Frontal cortex (tissue), 4 donors: ENCODE data around the gene EPHB6. TPM values are rescaled to one million over a fixed set of nuclear protein-coding genes. Genes with fewer than 3 reads are reported as not detected.

Experiments used
- DNase-seq, 2 donors: peaks; one replicate each; pipeline ENCODE4 v3.0.0; 2012; ENCODE audit warnings: low spot score in 2 of 2
- FAIRE-seq: peaks from 2 replicates; lab custom pipeline; 2012; peaks lifted over from hg19 to GRCh38; lab: Jason Lieb, UNC
- total RNA-seq: library from RNA; depleted of rRNA; stranded (reverse); fragments of >200 nt; gene quantifications from one replicate; pipeline ENCODE4 v1.2.3, GENCODE V29; 2014
- donor health status: control.
- donor health status: control.
- donor health status: control.

EPHB6 gene
- total RNA-seq, 1 donor from 2014 or later: 29.3 TPM

- FAIRE-seq (no peak), DNase-seq (no peak)
These were observed 21.5 kb upstream of the EPHB6 start for GRCh38 chr7:142833174-142834048.

DNA sequence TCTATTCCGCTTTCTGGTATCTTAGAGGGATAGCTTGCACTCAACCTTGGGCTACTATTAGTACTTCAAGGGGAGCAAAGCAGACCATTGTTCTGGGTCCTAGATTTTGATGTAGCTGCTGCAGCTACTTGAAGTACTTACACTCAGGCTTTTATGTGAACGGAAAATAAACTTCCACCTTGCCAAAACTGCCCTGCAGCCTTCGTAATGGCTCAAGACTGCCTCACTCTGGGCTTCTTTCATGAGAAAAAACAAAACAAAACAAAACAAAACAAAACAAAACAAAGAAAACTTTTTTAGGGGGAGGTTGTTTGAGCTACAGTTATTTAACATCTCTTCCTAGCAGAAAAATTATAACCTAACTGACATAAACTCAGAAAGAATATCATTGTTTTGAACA is 19.4 kb upstream of the EPHB6 start:
- FAIRE-seq (no peak), DNase-seq (no peak)

- FAIRE-seq (no peak), DNase-seq (no peak)
These were observed 18.4 kb upstream of the EPHB6 start for GRCh38 chr7:142836426-142836825.

DNA sequence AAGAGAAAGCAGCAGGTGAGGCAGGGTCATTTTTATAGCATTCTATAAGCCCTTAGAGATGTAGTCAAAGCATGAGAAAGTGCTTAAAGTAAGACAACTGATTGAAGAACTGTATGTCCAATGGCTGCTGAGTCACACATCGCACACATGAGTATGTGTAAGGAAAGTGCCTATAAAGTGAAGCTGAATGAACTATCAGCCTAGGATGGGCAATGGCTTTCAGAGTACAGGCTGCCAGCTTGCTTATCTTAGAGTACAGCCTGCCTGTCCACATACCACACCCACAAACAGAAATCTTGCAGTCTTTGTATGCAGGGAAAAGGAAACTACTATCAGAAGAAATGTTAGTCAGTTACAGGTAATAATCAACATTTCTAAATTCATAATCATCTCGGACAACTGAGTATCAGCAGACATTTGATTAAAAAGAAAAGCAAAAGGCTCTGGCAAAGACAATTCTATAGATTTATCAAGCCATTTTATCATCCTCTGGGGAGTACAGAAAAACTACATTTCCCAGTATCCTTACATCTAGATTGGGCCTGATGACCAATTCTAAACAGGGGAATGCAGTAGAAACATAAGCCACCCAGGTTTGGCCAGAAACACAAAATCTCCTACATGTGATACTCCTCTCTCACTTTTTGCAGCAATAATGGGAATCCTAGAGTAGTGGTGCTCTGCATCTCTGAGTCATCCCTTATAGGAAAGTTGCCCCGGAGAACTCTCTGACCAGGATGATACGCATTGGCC is 16.2 kb upstream of the EPHB6 start:
- FAIRE-seq (no peak), DNase-seq (no peak)

- FAIRE-seq (no peak), DNase-seq (no peak)
These were observed 12.6 kb upstream of the EPHB6 start for GRCh38 chr7:142842251-142842766.

- no peak for DNase-seq
- no peak for FAIRE-seq
These were observed 7.5 kb upstream of the EPHB6 start for GRCh38 chr7:142847353-142847752.

- FAIRE-seq: no peak
- DNase-seq: no peak
These were observed 3.6 kb upstream of the EPHB6 start for GRCh38 chr7:142851269-142851668.

GRCh38 chr7:142851919-142852318 is 3.0 kb upstream of the EPHB6 start:
- FAIRE-seq (no peak), DNase-seq (no peak)

DNA sequence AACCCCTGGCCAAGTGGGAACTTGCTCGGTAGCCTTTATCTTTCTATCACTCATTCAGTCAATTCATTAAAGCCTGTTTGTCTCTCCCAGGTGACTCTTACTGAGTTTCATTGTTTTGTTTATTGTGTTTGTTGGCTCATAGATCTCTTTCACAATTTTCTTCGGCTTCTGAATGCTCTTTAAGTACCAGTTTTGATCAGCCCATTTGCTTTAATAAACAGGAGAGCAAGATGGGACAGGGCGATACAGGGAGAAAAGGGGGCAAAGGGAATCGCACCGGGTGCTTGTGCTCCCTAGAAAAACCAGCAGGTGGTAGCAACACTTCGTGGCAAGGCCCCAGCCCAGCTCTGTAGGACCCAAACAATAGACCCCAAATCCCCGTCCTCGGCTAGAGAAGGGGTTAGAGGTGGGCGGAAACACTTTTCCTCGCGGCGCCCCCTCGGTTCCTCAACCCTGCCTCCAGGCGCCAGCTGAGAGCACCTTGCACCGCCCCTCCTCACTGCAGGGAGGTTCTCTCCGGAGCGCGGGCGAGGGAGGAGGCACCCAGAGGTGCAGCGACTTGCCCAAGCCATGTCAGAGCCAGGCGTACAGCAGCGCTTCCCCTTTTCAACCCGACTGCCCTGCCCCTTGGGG is 1.0 kb upstream of the EPHB6 start:
- DNase-seq: peak; percentile 67 to 72
- FAIRE-seq: no peak

DNA sequence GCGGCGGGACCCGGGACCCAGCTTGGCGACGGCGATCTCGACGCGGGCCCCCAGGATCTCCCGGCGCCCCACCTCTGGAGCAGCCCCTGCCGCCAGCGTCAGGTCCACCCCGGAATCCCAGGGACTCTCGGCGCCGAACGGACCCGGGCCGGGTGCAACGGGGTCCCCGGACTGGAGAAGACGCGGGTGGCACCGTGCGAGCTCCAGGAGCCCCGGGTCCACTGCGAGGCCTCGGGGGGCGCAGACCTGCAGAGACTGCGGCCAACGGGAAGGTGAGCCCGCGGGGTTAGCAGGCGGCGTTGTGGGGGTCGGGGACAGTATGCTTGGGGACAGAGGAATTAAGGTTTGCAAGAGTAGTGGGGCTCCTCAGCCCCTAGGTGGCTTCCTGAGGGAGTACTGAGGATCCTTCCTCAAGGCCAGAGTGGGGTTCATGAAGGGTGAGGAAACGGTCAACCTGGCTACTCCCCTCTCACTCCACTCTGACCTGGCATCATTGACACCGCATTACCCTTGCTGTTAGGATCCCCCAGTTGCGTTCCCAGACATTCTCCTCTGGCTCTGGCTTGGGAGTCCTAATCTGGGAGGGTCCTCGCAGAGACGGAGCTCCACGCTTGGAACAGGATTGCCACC is 353 bp downstream of the EPHB6 start:
- DNase-seq: no peak
- FAIRE-seq: no peak

DNA sequence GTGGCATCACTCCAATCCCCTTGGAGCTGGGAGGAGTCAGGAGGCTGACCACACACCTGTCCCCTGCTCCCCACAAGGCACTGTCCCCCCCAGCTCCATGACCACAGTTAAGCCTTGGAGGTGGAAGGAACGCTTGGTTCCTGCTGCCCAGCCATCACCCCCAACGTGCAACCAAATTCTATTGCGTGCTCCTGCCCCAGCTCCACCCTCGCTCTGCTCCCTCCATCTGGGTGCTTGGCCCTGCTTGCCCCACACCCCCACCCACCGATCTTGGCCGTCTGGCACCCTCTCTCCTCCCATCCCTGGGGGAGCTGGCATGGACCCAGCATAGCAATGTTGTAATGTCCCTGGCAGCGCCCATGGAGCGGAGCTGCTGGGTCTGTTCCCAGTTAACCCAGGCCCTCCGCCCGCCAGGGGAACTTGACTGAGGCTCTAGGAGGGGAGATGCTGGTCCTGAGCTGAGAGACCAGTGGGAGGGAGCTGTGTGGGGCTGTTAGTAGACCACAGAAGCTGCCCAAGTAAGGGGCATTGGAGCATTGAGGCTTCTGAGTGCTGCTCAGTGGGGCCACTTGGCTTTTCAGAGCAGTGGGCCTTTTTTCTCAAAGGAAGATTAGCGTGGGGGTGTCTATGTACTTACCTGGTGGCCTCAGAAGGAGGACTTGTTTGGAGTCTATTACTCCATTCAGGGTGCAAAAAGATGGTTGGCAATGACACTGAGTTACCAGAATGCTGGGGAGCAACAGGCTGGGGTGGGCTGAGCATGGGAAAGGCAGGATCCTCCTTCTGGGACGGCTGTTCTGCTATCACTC is 1.1 kb downstream of the EPHB6 start:
- FAIRE-seq (no peak), DNase-seq (no peak)

DNA sequence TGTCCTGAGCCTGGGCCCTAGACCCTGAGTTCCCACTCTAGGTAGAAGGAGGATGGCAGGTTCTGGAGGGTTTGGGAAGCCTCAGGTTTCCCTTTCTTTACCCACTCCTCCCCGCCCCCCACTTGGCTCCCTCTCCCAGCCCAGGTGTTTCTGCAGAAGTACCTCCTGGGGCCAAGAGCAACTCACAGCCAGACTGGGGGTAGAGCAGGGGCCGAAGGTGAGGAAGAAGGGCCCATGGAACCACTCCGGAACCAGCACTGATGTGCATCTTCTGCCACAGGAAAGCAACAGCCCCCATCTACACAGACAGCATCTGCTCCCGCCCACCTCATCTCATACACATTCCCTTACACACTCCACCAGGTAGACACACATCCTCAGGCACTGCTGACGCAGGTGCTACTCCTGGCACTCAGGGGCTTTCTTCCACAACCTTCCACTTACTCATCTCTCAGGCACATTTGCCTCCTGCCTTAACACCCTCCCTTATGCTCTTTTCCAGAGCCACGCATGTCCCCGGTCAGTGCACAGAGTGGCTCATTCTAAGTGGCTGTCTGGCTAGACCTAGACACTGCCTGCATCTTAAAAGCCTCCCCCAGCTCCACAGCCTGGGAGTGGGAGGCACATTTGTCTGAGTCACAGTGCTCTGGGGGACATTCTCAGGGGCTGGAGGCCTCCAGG is 1.8 kb downstream of the EPHB6 start:
- DNase-seq: no peak
- no peak for FAIRE-seq

DNA sequence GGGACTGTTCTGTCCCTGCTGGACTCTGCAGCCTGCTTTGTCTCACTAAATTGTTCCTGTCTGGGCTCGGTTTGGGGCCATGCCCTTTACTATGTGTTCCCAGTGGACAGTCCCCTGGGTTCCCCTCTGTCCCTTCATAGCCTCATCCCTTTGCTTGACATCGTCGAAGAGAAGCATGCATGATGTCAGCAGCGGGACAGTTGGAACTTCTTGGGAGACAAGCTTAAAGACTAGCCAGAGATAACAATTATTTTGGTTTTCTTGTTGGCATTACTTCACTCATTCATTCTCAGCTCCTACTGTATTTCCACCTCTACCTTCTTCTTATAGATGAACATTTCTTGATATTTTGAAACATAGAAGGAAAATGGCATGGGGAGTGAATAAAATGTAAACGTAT is 2.7 kb downstream of the EPHB6 start:
- DNase-seq (no peak), FAIRE-seq (no peak)

GRCh38 chr7:142859411-142859810 is 4.5 kb downstream of the EPHB6 start:
- no peak for FAIRE-seq
- no peak for DNase-seq

- no peak for DNase-seq
- no peak for FAIRE-seq
These were observed 5.0 kb downstream of the EPHB6 start for GRCh38 chr7:142859829-142860228.

GRCh38 chr7:142860968-142861367 is 6.1 kb downstream of the EPHB6 start:
- FAIRE-seq: no peak

DNA sequence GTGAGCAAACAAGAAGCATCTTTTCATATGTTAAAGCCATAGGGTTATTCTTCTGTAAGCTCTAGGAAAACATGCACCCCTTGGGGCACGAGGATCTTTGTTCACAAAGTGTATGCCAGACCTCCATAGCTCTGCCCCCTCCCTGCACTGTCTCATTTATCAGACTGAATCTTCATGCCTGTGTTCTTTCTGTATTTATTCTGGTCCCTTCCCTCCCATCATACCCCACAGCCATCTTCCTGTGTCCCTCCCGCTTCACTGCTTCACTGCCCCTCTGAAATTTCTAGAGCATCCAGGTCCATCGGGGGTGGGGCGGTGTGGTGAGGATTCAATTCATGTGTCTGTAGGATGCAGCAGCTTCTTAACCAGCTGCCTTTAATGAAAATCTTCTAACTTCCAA is 7.5 kb downstream of the EPHB6 start:
- FAIRE-seq (no peak), DNase-seq (no peak)

More at GRCh38 chr7:142860968-142861367, 6.1 kb downstream of the EPHB6 start:
- DNase-seq: no peak

DNA sequence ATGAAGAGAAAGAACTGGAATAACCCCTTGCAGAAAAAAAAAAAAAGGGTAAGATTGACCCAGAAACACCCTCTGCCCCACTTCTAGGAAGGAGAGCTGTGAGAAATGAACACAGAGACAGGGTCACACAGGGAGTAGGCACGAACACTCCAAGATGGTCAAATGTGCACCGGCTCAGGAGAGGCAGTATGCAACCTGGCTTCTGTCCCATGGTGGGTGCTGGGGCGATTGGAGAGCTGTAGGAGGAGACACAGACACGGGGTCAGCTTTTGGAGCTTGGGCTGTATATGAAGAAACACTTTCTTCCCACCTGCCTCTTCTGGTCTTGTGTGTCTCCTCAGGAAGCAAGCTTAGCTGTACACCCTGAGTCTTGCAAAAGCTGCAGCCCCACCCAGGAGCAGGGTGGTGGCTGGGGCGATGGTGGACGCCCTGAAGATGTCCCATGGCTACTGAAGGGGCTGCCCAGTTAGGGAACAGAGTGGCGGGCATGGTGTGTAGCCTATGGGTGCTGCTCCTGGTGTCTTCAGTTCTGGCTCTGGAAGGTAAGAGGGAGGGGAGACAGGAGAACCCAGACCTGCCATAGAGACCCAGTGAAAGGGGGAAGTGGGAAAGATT is 8.0 kb downstream of the EPHB6 start:
- DNase-seq (no peak), FAIRE-seq (no peak)
